Measurements from ENCODE around the gene ADAP1.
"Not testable (repeated sequence)": the region's sequence is repeated elsewhere in the genome, so short reads cannot be mapped to it uniquely, and the experiment has no call there.

The ADAP1 gene

DNA sequence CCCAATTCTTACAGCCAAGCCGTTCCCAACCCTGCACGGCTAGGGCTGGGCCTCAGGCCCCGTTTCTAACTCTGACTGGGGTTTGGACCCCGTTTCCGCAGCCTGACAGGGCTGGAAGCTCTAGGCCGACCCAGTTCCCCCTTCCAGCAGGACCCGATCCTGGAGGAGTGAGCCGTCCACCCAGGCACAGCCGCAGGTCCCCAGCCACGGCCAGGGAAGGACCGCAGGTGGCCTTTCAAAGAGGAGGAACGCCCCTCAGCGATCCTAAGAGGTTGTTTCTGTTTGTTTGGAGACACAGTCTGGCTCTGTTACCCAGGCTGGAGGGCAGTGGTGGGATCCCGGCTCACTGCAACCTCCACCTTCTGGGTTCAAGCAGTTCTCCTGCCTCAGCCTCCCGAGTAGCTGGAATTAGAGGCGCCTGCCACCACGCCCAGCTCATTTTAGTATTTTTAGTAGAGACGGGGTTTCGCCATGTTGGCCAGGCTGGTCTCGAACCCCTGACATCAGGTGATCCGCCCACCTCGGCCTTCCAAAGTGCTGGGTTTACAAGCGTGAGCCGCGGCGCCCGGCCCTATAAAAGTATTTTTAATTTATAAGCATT is 78.9 kb downstream of the ADAP1 start:
- DNase-seq, result no peak

DNA sequence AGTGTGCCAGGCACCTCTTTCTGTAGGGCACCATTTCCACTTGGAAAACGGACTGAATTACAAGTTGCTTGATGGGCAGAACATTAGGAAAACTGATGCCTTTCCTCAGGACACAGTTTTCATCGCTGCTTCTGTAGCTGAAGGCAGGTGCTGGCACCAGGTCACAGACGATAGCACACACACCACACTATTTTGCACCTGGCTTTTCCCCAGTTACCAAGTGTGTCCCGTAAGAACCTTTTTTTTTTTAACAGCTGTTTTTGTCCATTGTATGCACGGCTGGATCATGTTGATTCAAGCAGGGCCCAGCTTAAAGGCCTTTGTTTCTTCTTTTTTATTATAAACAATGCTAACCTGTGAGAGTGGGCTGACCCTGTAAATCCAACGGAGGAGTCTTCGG is 79.4 kb downstream of the ADAP1 start:
- no peak for DNase-seq

DNA sequence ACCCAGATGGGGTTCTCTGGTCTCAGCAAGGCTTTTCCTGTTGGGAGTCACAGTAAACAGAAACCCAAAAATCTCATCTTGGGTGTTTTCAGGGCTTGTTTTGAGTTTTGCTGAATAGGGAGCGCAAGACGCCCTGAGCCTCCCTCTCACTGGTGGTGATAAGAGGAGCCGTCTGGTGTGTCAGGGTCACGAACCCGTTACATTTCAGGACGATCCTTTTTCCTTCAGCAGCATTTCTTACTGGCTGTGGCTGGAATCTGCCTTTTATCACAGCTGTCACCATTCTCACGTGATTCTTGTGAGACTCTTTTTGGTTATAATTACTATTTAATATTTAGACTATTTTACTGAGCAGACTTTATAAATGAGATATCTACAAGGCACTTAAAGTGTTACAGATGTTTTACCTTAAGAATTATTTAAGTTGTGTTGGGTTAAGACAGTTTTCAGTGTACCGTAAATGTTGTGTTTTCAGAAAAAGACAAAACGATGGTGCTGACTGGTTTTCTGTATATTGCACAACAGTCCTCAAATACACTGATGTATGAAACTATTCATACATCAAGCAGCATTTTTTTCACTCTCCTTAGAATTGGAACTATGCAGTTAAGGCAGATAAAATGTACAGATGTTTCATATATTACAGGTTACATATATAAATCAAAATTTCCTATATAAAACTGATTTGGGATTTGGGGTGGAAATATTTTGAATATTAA is 80.3 kb downstream of the ADAP1 start:
- DNase-seq, result no peak

DNA sequence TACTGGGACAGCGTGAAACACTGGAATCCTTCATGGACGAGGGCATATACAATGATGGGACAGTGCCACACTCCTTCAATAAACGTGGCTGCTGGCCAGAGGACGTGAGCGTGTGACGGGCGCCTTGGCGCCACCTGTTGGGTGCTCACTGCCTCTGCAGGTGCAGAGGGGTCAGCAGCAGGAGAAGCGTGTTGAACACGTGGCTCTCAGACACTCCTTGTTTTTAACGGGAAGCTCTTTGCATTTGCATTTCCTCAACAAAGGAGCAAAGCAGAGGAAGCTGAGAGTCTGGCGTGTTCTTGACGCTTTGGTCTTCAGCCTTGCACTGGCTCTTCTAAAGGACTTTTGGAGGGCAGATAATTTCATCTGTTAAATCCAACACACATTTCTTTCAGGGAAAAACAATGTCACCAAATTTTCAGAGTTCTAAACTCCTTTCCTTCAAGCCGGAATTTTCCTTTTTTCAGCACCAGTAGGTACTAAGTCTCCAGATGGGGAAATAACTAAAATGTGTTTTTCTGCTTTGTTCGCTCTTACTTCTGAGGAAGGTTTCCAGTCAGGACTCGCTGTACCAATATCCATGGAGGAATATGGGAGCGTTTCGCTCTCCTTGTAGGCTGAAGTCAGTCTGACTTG is 81.0 kb downstream of the ADAP1 start:
- DNase-seq, result peak; percentile 48

DNA sequence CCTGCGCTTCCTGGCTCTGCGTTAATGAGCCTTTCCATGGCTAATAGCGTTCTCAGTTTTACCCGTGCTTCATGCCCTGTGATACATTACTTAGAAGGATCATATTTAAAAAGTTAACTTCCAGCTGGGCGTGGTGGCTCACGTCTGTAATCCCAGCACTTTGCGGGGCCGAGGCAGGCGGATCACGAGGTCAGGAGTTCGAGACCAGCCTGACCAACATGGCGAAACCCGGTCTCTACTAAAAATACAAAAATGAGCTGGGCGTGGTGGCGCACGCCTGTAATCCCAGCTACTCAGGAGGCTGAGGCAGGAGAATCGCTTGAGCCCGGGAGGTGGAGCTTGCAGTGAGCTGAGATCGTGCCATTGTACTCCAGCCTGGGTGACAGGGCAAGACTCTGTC is 81.8 kb downstream of the ADAP1 start:
- DNase-seq, result not testable (repeated sequence)

DNA sequence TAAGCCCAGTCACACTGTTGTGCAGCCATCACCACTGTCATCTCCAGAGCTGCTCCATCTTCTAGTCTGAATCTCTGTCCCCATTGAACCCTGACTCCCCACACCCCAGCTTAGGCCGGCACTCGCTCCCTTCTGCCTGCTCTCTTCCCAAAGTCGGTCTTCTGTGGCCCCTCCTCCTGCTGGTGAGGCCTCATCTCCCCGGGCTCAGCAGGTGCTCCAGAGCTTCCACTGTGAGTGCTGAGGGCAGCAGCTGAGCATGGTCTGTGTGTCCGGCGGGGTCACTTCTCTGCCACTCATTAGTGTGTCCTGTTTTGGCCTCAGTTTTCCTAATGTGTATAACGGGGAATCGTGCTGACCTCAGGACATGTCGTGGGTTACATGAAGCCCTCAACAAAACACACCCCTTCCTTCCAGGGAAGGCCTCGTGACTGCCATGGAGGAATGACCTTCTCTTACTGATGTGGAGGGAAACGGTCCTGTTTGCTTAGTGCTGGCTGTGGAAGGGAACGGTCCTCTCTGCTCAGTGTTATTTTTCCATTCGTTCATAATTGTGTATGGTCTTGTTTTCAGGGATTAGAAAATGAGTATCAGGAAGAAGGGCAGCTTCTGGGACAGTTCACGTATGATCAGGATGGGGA is 82.5 kb downstream of the ADAP1 start:
- no peak for DNase-seq

DNA sequence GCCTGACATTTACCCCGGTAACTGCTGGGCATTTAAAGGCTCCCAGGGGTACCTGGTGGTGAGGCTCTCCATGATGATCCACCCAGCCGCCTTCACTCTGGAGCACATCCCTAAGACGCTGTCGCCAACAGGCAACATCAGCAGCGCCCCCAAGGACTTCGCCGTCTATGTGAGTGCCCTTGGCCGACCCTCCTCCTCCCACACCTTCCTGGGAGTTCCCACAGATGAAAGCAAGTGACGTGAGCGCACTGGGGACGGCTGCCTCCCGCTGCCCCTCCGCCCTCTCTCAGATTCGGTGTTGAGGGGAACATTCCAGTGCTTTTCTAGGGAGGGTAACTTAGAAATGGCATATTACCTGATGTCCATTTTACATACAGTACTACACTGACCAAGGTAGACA is 85.1 kb downstream of the ADAP1 start:
- DNase-seq, result no peak

DNA sequence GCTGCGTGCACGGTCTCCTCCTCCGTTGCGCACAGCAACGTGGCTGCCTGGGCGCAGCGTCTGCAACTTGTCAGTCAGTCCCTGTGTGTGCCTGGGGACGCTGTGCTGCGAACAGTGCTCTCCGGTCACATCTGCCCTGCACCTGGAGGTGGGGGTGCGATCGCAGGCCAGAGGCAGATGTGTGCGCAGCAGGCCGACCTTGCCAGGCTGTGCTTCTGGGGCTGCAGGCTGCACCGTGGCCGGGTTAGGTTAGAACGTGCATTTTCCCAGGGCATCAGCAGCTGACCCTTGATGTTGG is 86.3 kb downstream of the ADAP1 start:
- no peak for DNase-seq

DNA sequence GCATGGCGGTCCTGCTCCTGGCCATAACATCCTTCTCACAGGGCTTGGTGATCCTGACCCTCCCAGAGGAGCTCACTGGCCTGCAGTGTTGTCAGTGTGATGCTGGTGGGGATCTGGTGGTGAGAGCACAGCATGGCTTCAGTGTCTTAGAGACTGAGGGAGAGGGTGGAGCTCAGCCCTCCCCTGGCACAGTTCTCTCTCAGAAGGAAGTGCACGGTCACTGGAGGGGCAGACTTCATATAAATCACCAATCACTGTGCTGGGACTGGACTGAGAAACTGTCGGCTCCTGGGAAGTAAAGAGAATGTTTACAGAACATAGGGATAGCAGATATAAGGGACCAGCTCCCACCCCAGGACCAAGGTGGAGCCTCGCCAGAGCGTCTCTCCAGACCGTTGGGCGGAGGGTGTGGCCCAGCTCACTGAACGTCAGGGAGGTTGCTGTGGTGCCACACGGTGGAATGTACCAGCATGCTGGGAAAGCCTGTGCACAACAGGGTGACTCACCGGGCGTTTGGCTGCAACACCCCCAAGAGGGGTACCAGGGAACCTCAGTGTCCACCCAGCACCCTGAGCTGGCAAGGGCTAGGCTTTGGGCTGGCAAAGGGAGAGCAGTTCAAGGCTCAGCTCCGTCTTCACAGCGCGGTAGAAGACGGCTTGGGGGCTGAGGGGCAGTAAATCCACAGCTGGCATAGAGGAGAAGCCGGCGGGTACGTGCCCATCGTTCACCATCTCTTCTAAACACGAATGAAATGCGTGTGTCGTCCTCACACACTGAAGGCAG is 86.9 kb downstream of the ADAP1 start:
- DNase-seq, result no peak

DNA sequence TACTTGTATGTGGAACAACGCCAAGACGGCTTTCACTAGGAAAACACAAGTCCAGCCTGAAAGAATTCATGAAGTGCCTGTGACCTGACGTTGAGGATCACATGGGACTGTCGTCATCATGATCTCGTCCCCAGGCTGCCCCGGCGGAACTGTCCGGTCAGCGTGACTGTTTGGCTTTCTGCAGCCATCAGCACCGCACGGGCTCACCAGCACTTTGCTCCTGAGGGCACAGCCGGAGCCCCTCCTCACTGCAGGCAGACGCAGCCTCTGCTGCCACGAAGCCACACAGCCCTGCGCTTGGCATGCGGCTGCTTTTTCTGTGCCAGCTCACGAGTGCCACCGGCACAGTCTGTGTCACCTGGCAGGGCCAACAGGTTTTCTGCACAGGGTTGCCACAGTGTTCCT is 87.5 kb downstream of the ADAP1 start:
- DNase-seq, result no peak

DNA sequence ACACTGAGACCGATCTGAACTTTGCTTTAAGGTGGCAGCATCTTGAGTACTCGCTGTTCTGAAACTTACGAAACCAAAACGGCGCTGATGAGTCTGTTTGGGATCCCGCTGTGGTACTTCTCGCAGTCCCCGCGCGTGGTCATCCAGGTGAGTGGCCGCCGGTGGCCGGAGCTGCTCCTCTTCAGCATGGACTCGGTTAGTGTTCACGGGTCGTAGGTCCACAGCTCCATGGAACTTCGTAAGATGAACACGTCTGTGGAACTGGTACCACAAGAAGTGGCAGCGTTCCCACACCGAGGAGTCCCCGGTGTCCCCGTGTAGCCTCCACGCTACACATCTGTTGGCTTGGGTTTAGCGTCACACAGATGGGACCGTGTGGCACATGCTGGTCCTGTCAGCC is 88.6 kb downstream of the ADAP1 start:
- no peak for DNase-seq

DNA sequence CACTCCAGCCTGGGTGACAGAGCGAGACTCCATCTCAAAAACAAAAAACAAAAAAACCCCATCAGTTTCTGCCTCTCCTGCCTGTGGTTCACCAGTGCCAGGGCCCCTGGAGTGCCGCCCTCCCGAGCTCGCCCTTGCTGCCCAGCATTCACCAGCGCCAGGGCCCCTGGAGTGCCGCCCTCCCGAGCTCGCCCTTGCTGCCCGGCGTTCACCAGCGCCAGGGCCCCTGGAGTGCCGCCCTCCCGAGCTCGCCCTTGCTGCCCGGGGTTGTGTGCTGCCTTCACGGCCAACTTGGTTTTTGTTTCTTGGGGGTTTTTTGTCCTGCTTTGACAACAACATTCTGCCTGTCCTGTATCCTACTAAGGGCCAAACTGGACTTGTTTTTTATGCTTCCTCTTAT is 91.4 kb downstream of the ADAP1 start:
- DNase-seq, result no peak

DNA sequence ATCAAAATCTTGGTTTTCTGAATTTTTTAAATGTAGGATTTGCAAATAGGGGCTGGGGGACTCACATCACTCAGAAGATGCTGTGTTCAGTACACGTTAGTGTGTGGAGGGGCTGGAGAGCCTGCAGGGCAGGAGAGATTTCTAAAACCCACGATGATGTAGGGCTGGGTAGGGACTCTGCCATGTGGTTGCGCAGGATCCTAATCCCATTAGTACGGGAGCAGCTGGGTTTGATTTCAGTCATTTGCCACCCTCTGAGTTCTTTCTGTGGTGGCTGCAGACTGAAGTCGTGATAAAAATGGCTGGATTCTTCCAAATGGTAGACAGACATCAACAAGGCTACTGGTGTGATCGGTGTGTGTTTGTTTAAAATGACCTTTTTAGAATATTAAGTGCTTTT is 92.3 kb downstream of the ADAP1 start:
- no peak for DNase-seq

DNA sequence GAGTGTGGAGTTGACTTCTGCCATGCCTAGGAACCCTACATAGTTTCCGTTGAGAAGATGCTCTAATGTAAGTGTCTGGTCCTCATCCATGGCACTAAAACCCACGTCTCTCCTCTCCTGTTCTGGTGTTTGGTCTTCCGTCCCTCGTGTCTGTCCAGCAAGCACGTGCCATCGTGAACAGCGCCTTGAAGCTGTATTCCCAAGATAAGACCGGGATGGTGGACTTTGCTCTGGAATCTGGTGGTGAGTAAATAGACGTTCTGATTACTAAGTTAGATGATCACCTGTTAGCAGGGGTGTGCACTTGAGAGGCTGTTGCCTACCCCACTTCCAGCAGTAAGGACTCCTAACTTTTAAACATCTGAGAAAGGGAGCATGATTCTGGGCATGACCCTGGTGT is 93.3 kb downstream of the ADAP1 start:
- DNase-seq, result no peak

DNA sequence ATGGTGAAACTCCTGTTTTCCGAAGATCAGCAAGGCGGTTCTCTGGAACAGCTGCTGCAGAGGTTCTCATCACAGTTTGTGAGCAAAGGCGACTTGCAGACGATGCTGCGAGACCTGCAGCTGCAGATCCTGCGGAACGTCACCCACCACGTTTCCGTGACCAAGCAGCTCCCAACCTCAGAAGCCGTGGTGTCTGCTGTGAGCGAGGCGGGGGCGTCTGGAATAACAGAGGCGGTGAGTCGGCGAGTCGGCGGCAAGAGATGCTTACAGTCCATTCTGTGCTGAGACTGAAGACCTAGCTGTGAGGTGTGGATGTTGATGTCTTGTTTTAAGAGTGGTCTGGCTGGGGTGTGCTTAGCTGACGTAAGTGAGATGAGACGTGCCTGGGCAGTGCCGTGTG is 94.3 kb downstream of the ADAP1 start:
- DNase-seq, result no peak

DNA sequence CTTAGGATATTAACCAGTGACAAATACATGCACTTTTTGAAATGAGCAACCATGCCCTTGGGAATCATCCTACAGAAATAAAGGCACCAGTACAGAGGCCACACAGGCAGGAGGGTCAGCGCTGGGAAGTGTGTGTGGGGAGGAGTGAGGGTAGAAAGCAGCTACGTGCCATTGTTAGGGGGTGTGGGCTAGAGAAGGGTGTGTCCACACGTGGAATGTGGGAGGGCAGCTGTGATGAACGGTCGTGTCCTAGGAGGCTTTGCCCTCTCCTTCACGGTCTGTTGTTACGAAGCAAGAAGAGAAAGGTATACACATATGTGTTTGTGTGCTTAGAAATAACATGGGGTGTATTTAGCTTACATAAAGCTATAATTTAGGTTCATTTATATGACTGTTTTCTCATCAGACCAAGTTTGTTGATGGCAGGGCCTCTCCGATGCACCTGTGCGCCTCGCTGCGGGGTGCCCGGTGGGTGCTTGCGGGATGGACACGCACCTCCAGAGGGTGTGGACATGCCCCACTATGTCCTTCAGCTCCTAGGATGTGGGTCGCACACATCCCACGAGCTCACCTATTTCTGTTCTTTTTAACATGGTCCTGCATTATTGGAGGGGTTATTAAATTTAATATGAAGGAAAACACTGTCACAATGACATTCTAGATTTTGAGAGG is 95.0 kb downstream of the ADAP1 start:
- no peak for DNase-seq

DNA sequence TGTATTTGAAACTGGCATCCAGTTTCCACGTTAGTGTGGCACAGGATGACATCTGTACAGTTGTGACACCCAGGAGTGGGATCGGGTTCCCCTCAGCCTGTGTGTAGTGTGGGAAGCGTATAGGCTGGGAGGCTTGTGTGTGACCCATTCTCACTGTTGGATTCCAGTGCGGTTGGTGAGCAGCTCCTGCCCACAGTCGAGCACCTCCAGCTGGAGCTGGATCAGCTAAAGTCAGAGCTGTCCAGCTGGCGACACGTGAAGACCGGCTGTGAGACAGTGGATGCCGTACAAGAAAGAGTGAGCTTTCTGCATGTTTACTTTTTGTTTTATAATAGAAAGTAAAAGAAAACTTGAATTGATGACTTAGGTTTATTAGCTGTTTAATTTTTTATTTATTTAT is 96.8 kb downstream of the ADAP1 start:
- DNase-seq, result no peak

DNA sequence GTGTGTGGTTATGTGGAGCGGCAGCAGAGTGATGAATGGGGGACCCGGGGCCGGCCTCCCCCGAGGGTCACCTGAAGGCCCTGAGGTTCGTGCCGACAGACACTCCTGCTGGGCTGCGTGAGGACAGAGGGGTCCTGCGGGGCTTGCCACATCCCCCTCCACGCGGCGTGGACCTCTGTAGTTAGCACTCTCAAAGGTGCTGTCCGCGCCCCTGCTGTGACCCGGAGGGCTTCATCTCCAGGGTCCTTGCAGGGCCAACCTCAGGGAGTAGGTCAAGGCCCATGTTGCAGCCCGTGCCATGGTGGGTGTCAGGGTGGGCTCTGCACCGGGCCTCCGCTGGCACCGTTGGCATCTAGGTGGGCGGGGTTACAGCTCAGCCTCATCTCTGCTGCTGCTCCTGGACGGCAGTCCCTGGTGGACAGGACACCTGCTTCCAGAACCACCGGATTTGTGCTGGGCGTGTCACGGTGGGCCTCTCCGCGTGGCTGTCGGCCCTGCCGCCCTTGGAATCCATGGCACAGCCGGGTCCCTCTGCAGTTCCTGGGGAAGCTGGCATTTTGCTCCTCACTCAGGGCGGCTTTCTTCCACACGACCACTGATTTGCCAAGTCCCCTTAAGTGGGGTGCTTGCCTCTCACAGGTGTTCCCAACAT is 97.9 kb downstream of the ADAP1 start:
- DNase-seq, result no peak

DNA sequence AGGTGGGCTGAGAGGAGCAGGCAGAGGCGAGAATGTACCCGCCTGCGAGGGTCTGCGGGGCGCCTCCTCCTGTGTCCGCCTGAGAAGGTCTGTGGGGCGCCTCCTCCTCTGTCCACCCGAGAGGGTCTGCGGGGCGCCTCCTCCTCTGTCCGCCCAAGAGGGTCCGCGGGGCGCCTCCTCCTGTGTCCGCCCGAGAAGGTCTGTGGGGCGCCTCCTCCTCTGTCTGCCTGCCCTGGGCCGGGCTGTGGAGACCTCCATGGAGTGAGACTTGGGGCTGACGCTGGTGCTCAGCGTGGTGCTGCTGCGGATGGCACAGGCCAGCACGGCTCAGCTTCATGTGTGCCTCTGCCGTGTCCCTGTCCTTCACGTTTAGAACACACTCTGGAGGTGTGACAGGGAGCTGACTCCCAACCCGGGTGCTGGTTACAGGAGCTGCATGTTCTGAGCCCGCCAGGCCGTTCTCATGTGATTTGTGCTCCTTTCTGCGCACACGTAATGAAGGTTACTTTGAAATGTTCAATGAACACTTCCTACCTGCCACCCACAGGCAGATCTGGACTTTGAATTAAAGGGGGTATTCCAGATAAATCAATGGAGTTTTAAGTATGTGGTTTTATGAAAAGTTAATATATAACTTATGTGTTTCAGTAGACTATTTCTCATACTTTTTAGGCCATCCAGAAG is 98.7 kb downstream of the ADAP1 start:
- DNase-seq, result no peak

DNA sequence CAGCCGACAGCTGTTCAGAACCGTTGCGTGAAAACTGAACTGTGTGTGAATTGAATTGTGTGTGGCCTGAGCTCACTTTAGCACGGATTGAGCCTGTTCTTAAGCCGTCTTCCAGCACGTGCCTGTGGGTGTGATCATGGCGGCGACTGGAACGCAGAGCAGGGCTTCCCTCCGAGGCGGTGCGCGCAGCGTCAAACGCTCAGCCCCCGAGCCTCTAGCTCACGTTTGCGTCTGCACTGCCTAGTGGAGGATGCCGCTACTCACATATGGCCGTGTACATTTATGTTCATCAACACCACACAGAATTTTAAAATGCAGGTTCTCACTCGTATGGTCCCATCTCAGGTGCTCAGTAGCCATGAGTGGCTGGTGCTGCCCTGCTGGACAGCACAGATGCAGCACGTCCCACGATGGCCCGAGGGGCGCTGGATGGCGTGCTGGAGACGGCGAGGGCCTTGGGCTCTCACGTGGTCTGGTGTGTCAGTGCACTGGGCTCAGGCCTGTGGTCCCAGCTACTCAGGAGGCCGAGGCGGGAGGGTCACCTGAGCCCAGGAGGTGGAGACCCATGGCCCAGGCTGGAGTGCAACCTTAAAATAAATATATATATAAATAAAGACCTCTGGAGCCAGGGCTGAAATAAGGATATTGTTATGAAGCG is 100.2 kb downstream of the ADAP1 start:
- DNase-seq, result no peak

All from stimulated activated naive CD4-positive, alpha-beta T cell treated with Interleukin-2 at 50 U/mL for 16 hours (primary cell).